Neuron (in vitro differentiated cells): ENCODE results near the gene MAF.

Source experiments
- H2AFZ ChIP-seq: one replicate; pipeline ENCODE4 v1.6.1; 2013; ENCODE audit warnings: low read depth, mild to moderate bottlenecking, inconsistent platforms, low read length, moderate library complexity
- H3K27me3 ChIP-seq: one replicate; pipeline ENCODE4 v1.6.1; 2013; ENCODE audit warnings: low read length; ENCODE audit not compliant: insufficient read depth
- H3K36me3 ChIP-seq: one replicate; pipeline ENCODE4 v1.6.1; 2013; ENCODE audit warnings: low read length; ENCODE audit not compliant: insufficient read depth
- H3K4me1 ChIP-seq: one replicate; pipeline ENCODE4 v1.6.1; 2013; ENCODE audit warnings: low read length; ENCODE audit not compliant: insufficient read depth
- H3K4me3 ChIP-seq: 2 replicates; pipeline ENCODE4 v1.5.1; 2013; ENCODE audit warnings: mild to moderate bottlenecking, low read length, moderate library complexity
- H3K9me3 ChIP-seq: one replicate; pipeline ENCODE4 v1.6.1; 2013; ENCODE audit warnings: low read length

The MAF gene

GRCh38 chr16:79605999-79606398, 5.5 kb upstream of the MAF start:
- no peak overlapping the region for H3K4me3 ChIP-seq
- no peaks in the 10 kb centered on the region for H3K9me3 ChIP-seq
- H3K4me1 ChIP-seq: peaks cover 18% of the 10 kb centered on the region
- H3K36me3 ChIP-seq: no peaks in the 10 kb centered on the region
- H2AFZ ChIP-seq: no peak overlapping the region
- no peaks in the 10 kb centered on the region for H3K27me3 ChIP-seq

DNA sequence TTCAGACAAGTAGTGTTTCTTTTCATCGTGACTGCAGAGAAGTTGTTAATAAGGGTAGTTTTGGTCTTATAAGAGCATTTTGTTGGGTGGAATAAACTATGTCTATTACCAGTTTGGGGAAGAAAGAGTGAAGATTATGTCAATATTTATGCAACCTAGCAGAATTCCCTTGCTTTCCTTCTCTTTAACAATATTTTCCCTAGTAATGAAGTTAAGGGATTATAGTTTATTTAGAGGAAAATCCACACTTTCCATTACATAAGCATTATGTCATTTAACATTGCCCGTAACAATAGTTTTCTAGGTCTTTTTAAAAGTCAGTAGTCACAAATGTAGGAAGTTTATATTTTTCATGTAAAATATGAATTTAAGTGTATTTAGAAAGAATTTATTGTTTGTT, 2.5 kb upstream of the MAF start:
- Histone ChIP-seq H3K36me3 (no peaks in the 10 kb centered on the region), H3K9me3 (no peaks in the 10 kb centered on the region), H3K27me3 (no peaks in the 10 kb centered on the region), H3K4me1 (peaks cover 18% of the 10 kb centered on the region), H3K4me3 (no peak overlapping the region), H2AFZ (no peak overlapping the region)

DNA sequence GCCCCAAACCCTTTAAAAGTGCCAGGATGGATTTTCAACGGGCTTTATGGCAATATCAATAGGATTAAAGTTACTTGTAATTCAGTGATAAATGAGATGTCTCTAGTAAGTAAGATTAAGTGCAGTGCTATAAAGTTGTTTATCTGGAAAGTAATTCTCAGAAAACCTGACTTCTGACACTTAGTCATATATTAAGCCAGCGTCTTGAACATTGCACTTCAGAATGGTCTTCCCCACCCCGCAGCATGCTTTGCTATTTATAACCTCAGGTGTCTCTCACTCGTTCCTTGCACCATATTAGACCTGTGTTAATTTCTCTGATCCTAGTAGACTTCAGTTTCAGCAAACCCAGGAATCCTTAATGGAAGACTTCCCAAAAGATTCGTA, 2.1 kb upstream of the MAF start:
- peaks cover 18% of the 10 kb centered on the region for H3K4me1 ChIP-seq
- peak overlapping the region; percentile 96 for H3K4me3 ChIP-seq
- no peaks in the 10 kb centered on the region for H3K36me3 ChIP-seq
- no peak overlapping the region for H2AFZ ChIP-seq
- no peaks in the 10 kb centered on the region for H3K27me3 ChIP-seq
- no peaks in the 10 kb centered on the region for H3K9me3 ChIP-seq

DNA sequence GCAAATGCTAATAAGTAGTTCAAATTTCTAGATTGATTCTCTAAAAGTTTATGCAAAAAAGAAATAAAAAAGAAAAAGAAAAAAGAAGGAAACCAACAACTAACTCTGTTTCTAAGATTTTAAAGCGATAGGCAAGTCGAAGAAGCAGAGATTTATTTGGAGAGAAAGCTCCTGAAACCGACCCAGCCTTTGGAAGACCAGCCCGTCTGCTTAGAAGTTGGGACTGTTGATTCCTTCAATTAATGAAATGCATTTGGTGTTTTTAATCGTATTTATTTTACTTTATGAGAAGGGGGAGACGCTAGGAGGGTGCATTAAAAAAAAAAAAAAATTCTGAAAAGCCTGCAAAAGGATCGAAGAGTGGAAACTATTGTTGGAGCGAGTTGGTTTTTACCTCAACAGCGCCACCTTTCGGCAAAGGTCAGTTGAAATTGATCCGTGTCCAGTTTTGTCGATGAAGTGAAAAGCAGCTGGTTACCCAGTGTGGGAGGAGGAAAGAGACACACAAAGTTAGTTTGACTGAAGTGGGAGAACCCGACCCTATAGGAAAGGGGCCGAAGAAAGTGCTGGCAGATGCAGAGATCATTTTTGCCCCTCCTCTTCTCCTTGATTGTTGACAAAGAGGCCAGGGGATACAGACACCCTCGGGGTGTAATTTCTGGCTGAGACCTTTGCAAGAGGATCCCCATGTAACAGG, 1.5 kb upstream of the MAF start:
- no peaks in the 10 kb centered on the region for H3K9me3 ChIP-seq
- peaks cover 18% of the 10 kb centered on the region for H3K4me1 ChIP-seq
- no peaks in the 10 kb centered on the region for H3K36me3 ChIP-seq
- peak overlapping the region; percentile 96 for H3K4me3 ChIP-seq
- H2AFZ ChIP-seq: peak overlapping the region; percentile 18
- H3K27me3 ChIP-seq: no peaks in the 10 kb centered on the region

DNA sequence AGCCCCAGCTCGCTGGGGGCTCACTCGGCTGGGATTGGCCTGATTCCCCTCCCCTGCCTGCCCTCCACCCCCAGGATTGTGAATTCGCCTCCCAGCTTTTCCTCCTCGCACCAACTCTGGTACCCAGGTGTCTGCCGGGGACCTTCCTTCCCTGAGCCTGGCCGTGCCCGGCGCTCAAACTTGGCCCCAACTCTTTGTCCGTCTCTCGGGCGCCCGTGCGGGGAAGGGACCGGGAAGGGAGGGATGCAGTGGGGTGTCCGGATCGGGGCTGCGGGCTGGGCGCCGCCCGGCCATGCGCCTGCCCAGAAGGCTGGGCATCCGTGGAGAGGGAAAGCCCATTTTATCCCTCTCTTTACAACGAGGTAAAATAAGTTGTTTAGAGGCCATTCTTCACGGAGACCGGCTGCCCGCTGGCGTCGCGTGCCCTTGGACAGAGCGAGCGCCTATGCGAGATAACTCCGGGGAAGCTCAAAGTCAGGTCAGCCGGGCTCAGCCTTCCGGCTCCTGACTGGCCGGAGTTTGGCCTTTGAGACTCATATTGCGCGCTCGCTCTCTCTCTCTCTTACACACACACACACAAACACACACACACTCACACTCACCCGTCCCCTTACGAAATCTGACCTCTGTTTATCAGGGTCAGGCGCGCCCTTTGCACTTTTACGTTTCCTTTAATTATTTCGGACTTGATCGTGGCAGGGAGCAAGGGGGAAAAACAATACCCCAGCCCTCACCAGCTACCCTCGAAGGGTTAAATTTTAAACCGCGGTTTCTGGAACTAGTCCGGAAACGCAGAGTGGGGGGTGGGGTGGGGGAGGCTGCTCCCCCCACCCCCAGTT, 774 bp upstream of the MAF start:
- no peaks in the 10 kb centered on the region for H3K27me3 ChIP-seq
- H2AFZ ChIP-seq: peak overlapping the region; percentile 65
- H3K4me1 ChIP-seq: peaks cover 20% of the 10 kb centered on the region
- H3K36me3 ChIP-seq: no peaks in the 10 kb centered on the region
- H3K9me3 ChIP-seq: no peaks in the 10 kb centered on the region
- H3K4me3 ChIP-seq: peak overlapping the region; percentile 96

GRCh38 chr16:79599837-79600637, 500 bp downstream of the MAF start:
- H3K36me3 ChIP-seq: no peaks in the 10 kb centered on the region
- peak overlapping the region; percentile 73 for H2AFZ ChIP-seq
- no peaks in the 10 kb centered on the region for H3K27me3 ChIP-seq
- H3K4me1 ChIP-seq: peaks cover 29% of the 10 kb centered on the region
- H3K4me3 ChIP-seq: peak overlapping the region; percentile 96
- H3K9me3 ChIP-seq: no peaks in the 10 kb centered on the region

GRCh38 chr16:79599256-79599836, 1.2 kb downstream of the MAF start:
- no peaks in the 10 kb centered on the region for H3K9me3 ChIP-seq
- peak overlapping the region; percentile 96 for H3K4me3 ChIP-seq
- no peaks in the 10 kb centered on the region for H3K36me3 ChIP-seq
- H2AFZ ChIP-seq: peak overlapping the region; percentile 73
- peaks cover 36% of the 10 kb centered on the region for H3K4me1 ChIP-seq
- H3K27me3 ChIP-seq: no peaks in the 10 kb centered on the region

DNA sequence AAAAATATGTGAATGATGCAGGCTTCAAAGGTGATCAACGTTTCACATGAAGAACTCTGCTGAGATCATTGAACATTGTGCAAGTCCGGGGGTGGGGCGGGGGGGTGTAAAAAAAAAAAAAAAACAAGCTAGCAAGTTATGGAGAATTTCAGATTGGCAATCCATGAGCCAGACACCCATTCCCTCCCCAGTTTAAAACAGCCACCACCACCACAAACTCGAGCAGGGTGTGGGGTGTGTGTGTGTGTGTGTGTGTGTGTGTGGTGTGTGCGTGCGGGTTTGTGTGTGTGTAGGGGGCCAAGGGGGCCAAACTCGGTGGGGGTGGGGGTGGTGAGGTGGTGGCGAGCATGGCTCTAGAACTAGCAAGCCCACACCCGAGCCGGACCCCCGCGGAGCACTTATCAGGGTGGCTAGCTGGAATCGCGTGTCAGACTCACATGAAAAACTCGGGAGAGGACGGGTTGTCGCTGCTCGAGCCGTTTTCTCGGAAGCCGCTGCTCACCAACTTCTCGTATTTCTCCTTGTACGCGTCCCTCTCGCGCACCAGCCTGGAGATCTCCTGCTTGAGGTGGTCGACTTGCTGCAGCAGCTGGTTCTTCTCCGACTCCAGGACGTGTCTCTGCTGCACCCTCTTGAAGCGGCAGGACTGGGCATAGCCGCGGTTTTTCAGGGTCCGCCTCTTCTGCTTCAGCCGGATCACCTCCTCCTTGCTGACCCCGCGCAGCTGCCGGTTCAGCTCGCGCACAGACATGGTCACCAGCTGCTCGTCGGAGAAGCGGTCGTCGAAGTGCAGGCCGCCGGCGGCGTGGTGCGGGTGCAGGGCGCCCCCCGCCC, 2.0 kb downstream of the MAF start:
- H3K36me3 ChIP-seq: peaks cover 2% of the 10 kb centered on the region
- peak overlapping the region; percentile 58 for H3K4me3 ChIP-seq
- no peaks in the 10 kb centered on the region for H3K27me3 ChIP-seq
- H3K4me1 ChIP-seq: peaks cover 38% of the 10 kb centered on the region
- H2AFZ ChIP-seq: no peak overlapping the region
- H3K9me3 ChIP-seq: no peaks in the 10 kb centered on the region

- Histone ChIP-seq H3K9me3 (no peaks in the 10 kb centered on the region), H3K4me1 (peaks cover 38% of the 10 kb centered on the region), H3K27me3 (no peaks in the 10 kb centered on the region), H2AFZ (no peak overlapping the region), H3K4me3 (peak overlapping the region; percentile 58), H3K36me3 (peaks cover 6% of the 10 kb centered on the region)
These were observed 2.5 kb downstream of the MAF start for GRCh38 chr16:79598063-79598347.

- peaks cover 34% of the 10 kb centered on the region for H3K4me1 ChIP-seq
- no peaks in the 10 kb centered on the region for H3K9me3 ChIP-seq
- H3K27me3 ChIP-seq: no peaks in the 10 kb centered on the region
- H3K36me3 ChIP-seq: peaks cover 6% of the 10 kb centered on the region
- H2AFZ ChIP-seq: no peak overlapping the region
- peak overlapping the region; percentile 58 for H3K4me3 ChIP-seq
These were observed 3.1 kb downstream of the MAF start for GRCh38 chr16:79597277-79598062.

DNA sequence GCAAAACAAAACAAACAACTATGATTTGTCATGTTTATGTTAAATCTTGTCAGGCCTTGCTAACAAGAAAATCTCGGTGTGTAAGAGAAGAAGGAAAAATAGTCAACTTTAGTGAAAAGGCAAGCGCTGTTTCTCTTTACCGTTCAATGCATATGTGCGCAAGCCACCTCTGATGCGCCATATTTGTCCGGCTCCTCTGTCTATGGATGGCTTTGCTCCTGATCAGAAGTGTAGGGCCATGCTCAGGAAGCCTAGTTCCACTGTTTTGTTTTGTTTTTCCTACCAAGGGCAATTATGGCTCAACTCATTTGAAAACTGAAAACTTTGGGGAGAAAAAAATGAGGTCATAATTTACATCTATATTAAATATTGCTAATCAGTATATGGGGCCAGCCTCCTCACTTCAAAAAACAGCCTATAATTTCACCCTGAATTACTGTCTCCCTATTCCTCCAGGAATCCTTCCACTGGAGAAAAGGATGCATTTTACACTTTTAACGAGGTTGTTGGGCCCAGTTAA, 4.5 kb downstream of the MAF start:
- Histone ChIP-seq H3K4me3 (peak overlapping the region; percentile 58), H3K4me1 (peaks cover 28% of the 10 kb centered on the region), H2AFZ (no peak overlapping the region), H3K9me3 (no peaks in the 10 kb centered on the region), H3K27me3 (no peaks in the 10 kb centered on the region), H3K36me3 (peaks cover 6% of the 10 kb centered on the region)
